HG03108 (cell line): ENCODE measurements around the gene GTSF1L.

ENCODE experiments used
- ATAC-seq: cut with Tn5 transposase; IDR thresholded peaks from one replicate; pipeline ENCODE4 v1.9.1; 2021; ENCODE audit warnings: moderate library complexity; ENCODE audit not compliant: unreplicated experiment

GTSF1L gene

GRCh38 chr20:43717616-43717995, 9.2 kb downstream of the GTSF1L start:
- ATAC-seq = no peak

- ATAC-seq = no peak
These were observed 9.8 kb downstream of the GTSF1L start for GRCh38 chr20:43716757-43717615.

- ATAC-seq = no peak
These were observed 10.7 kb downstream of the GTSF1L start for GRCh38 chr20:43716123-43716522.

GRCh38 chr20:43715511-43715910, 11.3 kb downstream of the GTSF1L start:
- ATAC-seq = no peak

- ATAC-seq = no peak
These were observed 11.8 kb downstream of the GTSF1L start for GRCh38 chr20:43715044-43715443.

- no peak for ATAC-seq
These were observed 15.6 kb downstream of the GTSF1L start for GRCh38 chr20:43711098-43711654.

GRCh38 chr20:43710370-43711044, 16.3 kb downstream of the GTSF1L start:
- peak; percentile 51 for ATAC-seq

- no peak for ATAC-seq
These were observed 24.3 kb downstream of the GTSF1L start for GRCh38 chr20:43702502-43702901.

- no peak for ATAC-seq
These were observed 26.2 kb downstream of the GTSF1L start for GRCh38 chr20:43700627-43701026.

- no peak for ATAC-seq
These were observed 26.7 kb downstream of the GTSF1L start for GRCh38 chr20:43699941-43700565.

- no peak for ATAC-seq
These were observed 31.2 kb downstream of the GTSF1L start for GRCh38 chr20:43695571-43695970.

GRCh38 chr20:43694763-43695162, 32.0 kb downstream of the GTSF1L start:
- ATAC-seq = no peak

- peak; percentile 71 for ATAC-seq
These were observed 34.8 kb downstream of the GTSF1L start for GRCh38 chr20:43691928-43692524.

GRCh38 chr20:43690943-43691598, 35.7 kb downstream of the GTSF1L start:
- no peak for ATAC-seq

- ATAC-seq = no peak
These were observed 37.6 kb downstream of the GTSF1L start for GRCh38 chr20:43689165-43689564.

- ATAC-seq = no peak
These were observed 40.0 kb downstream of the GTSF1L start for GRCh38 chr20:43686820-43687219.

- ATAC-seq = peak; percentile 18
These were observed 44.4 kb downstream of the GTSF1L start for GRCh38 chr20:43682446-43682845.

- peak; percentile 93 for ATAC-seq
These were observed 44.8 kb downstream of the GTSF1L start for GRCh38 chr20:43681991-43682410.

- ATAC-seq = peak; percentile 17
These were observed 45.3 kb downstream of the GTSF1L start for GRCh38 chr20:43681468-43681942.

- ATAC-seq = no peak
These were observed 45.8 kb downstream of the GTSF1L start for GRCh38 chr20:43680981-43681380.
